Ishikawa (cell line): Measurements from ENCODE around the gene CRNKL1.

Experiments
- CEBPB ChIP-seq: IDR thresholded peaks from 2 replicates; pipeline ENCODE4 v1.6.1; 2012
- CREB1 ChIP-seq: IDR thresholded peaks from 2 replicates; pipeline ENCODE4 v1.6.1; 2012; ENCODE audit warnings: low read depth
- EP300 ChIP-seq: IDR thresholded peaks from 2 replicates; pipeline ENCODE4 v1.6.1; 2012; ENCODE audit warnings: borderline replicate concordance
- NFIC ChIP-seq: IDR thresholded peaks from 2 replicates; pipeline ENCODE4 v1.6.1; 2012
- RAD21 ChIP-seq: IDR thresholded peaks from 2 replicates; pipeline ENCODE4 v1.6.1; 2012; ENCODE audit warnings: low read depth
- TCF12 ChIP-seq: IDR thresholded peaks from 2 replicates; pipeline ENCODE4 v1.6.1; 2012; ENCODE audit warnings: low read depth
- YY1 ChIP-seq: IDR thresholded peaks from 2 replicates; pipeline ENCODE4 v1.6.1; 2012; ENCODE audit warnings: low read depth
- TF ChIP-seq, protein P1 (sequence below): IDR thresholded peaks from 2 replicates; pipeline ENCODE4 v1.6.1; 2012; ENCODE audit warnings: low read depth, mild to moderate bottlenecking
- TF ChIP-seq, protein P2 (sequence below): IDR thresholded peaks from 2 replicates; pipeline ENCODE4 v1.6.1; 2012

DNA sequence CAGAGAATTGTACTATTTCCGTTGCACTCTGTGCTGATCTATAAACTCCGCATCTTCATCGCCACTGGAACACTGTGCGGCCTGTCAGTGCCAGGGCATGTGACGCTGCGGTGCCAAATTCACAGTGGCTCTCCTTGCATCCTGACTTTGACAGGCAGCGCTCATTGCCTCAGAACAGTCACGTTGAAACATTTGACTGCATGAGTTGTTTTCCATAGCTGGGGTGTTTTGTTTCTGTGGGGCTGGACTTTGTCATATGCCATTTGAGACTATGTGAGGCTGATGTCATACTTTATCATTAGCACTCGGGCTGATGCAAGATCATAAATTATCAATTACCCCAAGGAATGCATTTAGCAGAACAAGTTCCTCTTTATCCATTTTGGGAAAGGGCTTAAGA is 32.8 kb upstream of the CRNKL1 start:
- TF ChIP-seq CEBPB (no peak), EP300 (no peak), CREB1 (no peak), YY1 (no peak), TCF12 (no peak), RAD21 (no peak), NFIC (no peak)
- TF ChIP-seq, protein P1, sequence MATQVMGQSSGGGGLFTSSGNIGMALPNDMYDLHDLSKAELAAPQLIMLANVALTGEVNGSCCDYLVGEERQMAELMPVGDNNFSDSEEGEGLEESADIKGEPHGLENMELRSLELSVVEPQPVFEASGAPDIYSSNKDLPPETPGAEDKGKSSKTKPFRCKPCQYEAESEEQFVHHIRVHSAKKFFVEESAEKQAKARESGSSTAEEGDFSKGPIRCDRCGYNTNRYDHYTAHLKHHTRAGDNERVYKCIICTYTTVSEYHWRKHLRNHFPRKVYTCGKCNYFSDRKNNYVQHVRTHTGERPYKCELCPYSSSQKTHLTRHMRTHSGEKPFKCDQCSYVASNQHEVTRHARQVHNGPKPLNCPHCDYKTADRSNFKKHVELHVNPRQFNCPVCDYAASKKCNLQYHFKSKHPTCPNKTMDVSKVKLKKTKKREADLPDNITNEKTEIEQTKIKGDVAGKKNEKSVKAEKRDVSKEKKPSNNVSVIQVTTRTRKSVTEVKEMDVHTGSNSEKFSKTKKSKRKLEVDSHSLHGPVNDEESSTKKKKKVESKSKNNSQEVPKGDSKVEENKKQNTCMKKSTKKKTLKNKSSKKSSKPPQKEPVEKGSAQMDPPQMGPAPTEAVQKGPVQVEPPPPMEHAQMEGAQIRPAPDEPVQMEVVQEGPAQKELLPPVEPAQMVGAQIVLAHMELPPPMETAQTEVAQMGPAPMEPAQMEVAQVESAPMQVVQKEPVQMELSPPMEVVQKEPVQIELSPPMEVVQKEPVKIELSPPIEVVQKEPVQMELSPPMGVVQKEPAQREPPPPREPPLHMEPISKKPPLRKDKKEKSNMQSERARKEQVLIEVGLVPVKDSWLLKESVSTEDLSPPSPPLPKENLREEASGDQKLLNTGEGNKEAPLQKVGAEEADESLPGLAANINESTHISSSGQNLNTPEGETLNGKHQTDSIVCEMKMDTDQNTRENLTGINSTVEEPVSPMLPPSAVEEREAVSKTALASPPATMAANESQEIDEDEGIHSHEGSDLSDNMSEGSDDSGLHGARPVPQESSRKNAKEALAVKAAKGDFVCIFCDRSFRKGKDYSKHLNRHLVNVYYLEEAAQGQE, result no peak
- TF ChIP-seq, protein P2, sequence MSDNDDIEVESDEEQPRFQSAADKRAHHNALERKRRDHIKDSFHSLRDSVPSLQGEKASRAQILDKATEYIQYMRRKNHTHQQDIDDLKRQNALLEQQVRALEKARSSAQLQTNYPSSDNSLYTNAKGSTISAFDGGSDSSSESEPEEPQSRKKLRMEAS, result no peak
